Neural crest cell (in vitro differentiated cells): Measurements from ENCODE around the gene UACA. TPM values are rescaled to one million over a fixed set of nuclear protein-coding genes. Genes with fewer than 3 reads are reported as not detected.

ENCODE experiments used
- DNase-seq: peaks from one replicate; pipeline ENCODE4 v3.0.0; 2021; ENCODE audit warnings: low read depth, mixed read lengths, low spot score
- H3K27ac Mint-ChIP-seq: one replicate; pipeline ENCODE4 v1.8.0; 2021; ENCODE audit warnings: mild to moderate bottlenecking, mixed read lengths; ENCODE audit not compliant: unreplicated experiment
- H3K27me3 Mint-ChIP-seq: 2 replicates; pipeline ENCODE4 v1.8.0; 2021; ENCODE audit warnings: low read depth, mild to moderate bottlenecking, mixed read lengths
- H3K36me3 Mint-ChIP-seq: 2 replicates; pipeline ENCODE4 v1.8.0; 2021; ENCODE audit warnings: low read depth, mild to moderate bottlenecking, mixed read lengths
- H3K4me1 Mint-ChIP-seq: 2 replicates; pipeline ENCODE4 v1.8.0; 2021; ENCODE audit warnings: mixed read lengths
- H3K4me3 Mint-ChIP-seq: one replicate; pipeline ENCODE4 v1.8.0; 2021; ENCODE audit warnings: mild to moderate bottlenecking, mixed read lengths
- H3K9me3 Mint-ChIP-seq: 2 replicates; pipeline ENCODE4 v1.8.0; 2021; ENCODE audit warnings: mixed read lengths
- total RNA-seq: library from RNA; stranded (reverse); gene quantifications from 2 replicates; pipeline ENCODE4 v1.2.1, GENCODE V29; 2021
- TF ChIP-seq, protein P1 (sequence below): fragments of 200-600 bp; sonication (generic); conservative IDR thresholded peaks from 2 replicates; pipeline ENCODE4 v1.5.0; 2021; ENCODE audit warnings: antibody characterized with exemption, mild to moderate bottlenecking

UACA gene
- total RNA-seq, 1 donor from 2014 or later = 36.8 TPM

DNA sequence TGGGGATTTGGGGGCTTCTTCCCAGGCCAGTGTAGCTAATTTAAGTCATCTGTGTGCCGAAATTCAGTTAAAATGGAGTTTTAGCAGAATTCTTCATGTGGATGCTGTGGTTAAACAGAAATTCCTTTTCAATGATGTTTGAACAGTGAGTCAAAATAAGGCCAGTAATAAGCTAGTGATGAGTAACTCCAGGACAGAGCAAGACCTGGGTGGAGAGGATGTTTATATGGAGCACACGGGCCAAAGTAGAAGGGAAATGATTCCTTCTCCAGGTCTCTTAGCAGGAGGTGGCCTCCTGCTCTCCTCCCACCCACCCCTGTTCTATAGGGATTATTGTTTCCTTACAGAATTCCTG, 31.9 kb upstream of the UACA start:
- H3K27ac Mint-ChIP-seq = no peak overlapping the region
- peaks cover 7% of the 10 kb centered on the region for H3K4me1 Mint-ChIP-seq
- TF ChIP-seq, protein P1, sequence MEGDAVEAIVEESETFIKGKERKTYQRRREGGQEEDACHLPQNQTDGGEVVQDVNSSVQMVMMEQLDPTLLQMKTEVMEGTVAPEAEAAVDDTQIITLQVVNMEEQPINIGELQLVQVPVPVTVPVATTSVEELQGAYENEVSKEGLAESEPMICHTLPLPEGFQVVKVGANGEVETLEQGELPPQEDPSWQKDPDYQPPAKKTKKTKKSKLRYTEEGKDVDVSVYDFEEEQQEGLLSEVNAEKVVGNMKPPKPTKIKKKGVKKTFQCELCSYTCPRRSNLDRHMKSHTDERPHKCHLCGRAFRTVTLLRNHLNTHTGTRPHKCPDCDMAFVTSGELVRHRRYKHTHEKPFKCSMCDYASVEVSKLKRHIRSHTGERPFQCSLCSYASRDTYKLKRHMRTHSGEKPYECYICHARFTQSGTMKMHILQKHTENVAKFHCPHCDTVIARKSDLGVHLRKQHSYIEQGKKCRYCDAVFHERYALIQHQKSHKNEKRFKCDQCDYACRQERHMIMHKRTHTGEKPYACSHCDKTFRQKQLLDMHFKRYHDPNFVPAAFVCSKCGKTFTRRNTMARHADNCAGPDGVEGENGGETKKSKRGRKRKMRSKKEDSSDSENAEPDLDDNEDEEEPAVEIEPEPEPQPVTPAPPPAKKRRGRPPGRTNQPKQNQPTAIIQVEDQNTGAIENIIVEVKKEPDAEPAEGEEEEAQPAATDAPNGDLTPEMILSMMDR = no peak

GRCh38 chr15:70794596-70795310, 31.4 kb upstream of the UACA start:
- TF ChIP-seq, protein P1 = no peak
- H3K9me3 Mint-ChIP-seq = no peaks in the 10 kb centered on the region
- H3K4me3 Mint-ChIP-seq = no peak overlapping the region
- H3K36me3 Mint-ChIP-seq = no peaks in the 10 kb centered on the region
- H3K27me3 Mint-ChIP-seq = no peaks in the 10 kb centered on the region
- DNase-seq = no peak
- peaks cover 2% of the 10 kb centered on the region for H3K4me1 Mint-ChIP-seq
- H3K27ac Mint-ChIP-seq = no peak overlapping the region

More for the DNA sequence above, 31.9 kb upstream of the UACA start:
- Mint-ChIP-seq H3K4me3 (no peak overlapping the region), H3K27me3 (no peaks in the 10 kb centered on the region), H3K9me3 (no peaks in the 10 kb centered on the region), H3K36me3 (no peaks in the 10 kb centered on the region)
- no peak for DNase-seq

DNA sequence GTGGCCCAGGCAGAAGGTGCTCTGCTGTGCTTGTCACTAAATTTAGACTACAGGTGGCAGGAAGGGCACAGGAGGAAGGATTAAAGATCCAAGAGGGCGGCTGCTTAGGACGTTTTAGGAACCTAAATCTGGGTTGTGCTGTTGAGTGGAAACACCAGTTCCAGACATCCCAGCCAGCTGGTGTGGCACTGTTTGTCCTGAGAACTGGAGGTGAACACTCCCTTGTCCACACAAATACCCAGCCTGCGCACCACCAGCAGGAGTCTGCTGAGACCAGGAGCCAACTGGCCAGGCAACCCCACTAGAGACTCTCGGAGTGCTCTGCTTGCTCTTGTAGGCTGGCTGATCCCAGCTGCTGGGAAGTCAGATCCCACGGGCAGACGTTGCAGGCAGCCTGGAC, 30.3 kb upstream of the UACA start:
- no peaks in the 10 kb centered on the region for H3K36me3 Mint-ChIP-seq
- no peaks in the 10 kb centered on the region for H3K9me3 Mint-ChIP-seq
- DNase-seq = no peak
- TF ChIP-seq, protein P1 = no peak
- H3K4me3 Mint-ChIP-seq = no peak overlapping the region
- H3K27ac Mint-ChIP-seq = no peak overlapping the region
- no peaks in the 10 kb centered on the region for H3K4me1 Mint-ChIP-seq
- no peaks in the 10 kb centered on the region for H3K27me3 Mint-ChIP-seq

- no peaks in the 10 kb centered on the region for H3K9me3 Mint-ChIP-seq
- TF ChIP-seq, protein P1 = no peak
These were observed 28.8 kb upstream of the UACA start for GRCh38 chr15:70792171-70792573.

DNA sequence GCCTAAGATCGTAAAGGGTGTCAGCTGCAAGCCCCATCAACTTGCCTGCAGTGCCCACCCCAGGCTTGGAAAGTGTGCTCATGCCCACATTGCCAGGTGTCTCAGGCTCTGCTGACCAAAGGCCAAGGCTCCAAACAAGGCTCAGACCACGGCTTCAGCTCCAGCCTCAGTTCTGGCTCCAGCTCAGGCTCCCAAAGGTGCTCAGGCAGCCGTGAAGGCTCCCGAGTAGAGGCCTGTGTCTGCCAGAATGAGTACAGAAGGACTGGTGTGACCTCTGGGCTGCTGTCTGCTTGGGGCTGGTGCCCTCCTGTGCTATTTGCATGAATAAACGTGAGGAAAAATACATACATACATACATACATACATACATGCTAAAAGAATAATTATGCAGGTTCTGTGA, 27.9 kb upstream of the UACA start:
- Mint-ChIP-seq H3K27ac (no peak overlapping the region), H3K27me3 (no peaks in the 10 kb centered on the region), H3K9me3 (no peaks in the 10 kb centered on the region), H3K4me3 (no peak overlapping the region), H3K36me3 (no peaks in the 10 kb centered on the region), H3K4me1 (no peaks in the 10 kb centered on the region)
- TF ChIP-seq, protein P1 = no peak
- DNase-seq = no peak

More at GRCh38 chr15:70792171-70792573, 28.8 kb upstream of the UACA start:
- no peak for DNase-seq
- H3K27ac Mint-ChIP-seq = no peak overlapping the region
- no peak overlapping the region for H3K4me3 Mint-ChIP-seq
- no peaks in the 10 kb centered on the region for H3K4me1 Mint-ChIP-seq
- no peaks in the 10 kb centered on the region for H3K27me3 Mint-ChIP-seq
- no peaks in the 10 kb centered on the region for H3K36me3 Mint-ChIP-seq
